DMS79 (cell line): Measurements from ENCODE around the gene ANKZF1.
A peak's percentile ranks its signal among the peaks of the same experiment; 100 is the strongest.

Experiments used
- DNase-seq: peaks from one replicate; lab custom pipeline; 2025; lab: John Stamatoyannopoulos, UW

Gene ANKZF1

GRCh38 chr2:219223831-219224610 lies 5.6 kb upstream of the ANKZF1 start:
- DNase-seq = no peak

- no peak for DNase-seq
These were observed 4.3 kb upstream of the ANKZF1 start for GRCh38 chr2:219225350-219225749.

GRCh38 chr2:219228041-219228910 lies 1.3 kb upstream of the ANKZF1 start:
- DNase-seq = no peak

- no peak for DNase-seq
These were observed 698 bp upstream of the ANKZF1 start for GRCh38 chr2:219228911-219229304.

- no peak for DNase-seq
These were observed 494 bp downstream of the ANKZF1 start for GRCh38 chr2:219230059-219230540.

GRCh38 chr2:219234331-219234730 lies 4.7 kb downstream of the ANKZF1 start:
- DNase-seq = no peak

GRCh38 chr2:219243291-219243761 lies 13.7 kb downstream of the ANKZF1 start:
- no peak for DNase-seq

GRCh38 chr2:219244789-219245147 lies 15.2 kb downstream of the ANKZF1 start:
- no peak for DNase-seq

- DNase-seq = peak; percentile 65
These were observed 15.7 kb downstream of the ANKZF1 start, which contains the start of the genes GLB1L and STK16 for GRCh38 chr2:219245148-219245898. Gene GLB1L (minus strand): TSS chr2:219245444. CDS start chr2:219243573, 1,871 bp downstream. Gene STK16 (plus strand): TSS chr2:219245479. CDS start chr2:219246000, 521 bp downstream.

- DNase-seq = no peak
These were observed 16.3 kb downstream of the ANKZF1 start for GRCh38 chr2:219245899-219246230.

GRCh38 chr2:219246559-219246958 lies 17.0 kb downstream of the ANKZF1 start:
- no peak for DNase-seq

- no peak for DNase-seq
These were observed 18.4 kb downstream of the ANKZF1 start for GRCh38 chr2:219247678-219248642.

- DNase-seq = no peak
These were observed 19.2 kb downstream of the ANKZF1 start for GRCh38 chr2:219248845-219249202.

- no peak for DNase-seq
These were observed 19.8 kb downstream of the ANKZF1 start for GRCh38 chr2:219249203-219249980.

- DNase-seq = no peak
These were observed 20.6 kb downstream of the ANKZF1 start for GRCh38 chr2:219250049-219250781.

- no peak for DNase-seq
These were observed 22.1 kb downstream of the ANKZF1 start for GRCh38 chr2:219251656-219252055.

GRCh38 chr2:219252084-219252483 lies 22.5 kb downstream of the ANKZF1 start:
- no peak for DNase-seq

GRCh38 chr2:219252570-219252899 lies 22.9 kb downstream of the ANKZF1 start:
- DNase-seq = no peak

- peak; percentile 34 for DNase-seq
These were observed 23.5 kb downstream of the ANKZF1 start, which contains the start of gene TUBA4B for GRCh38 chr2:219252900-219253752. Gene TUBA4B (plus strand): TSS chr2:219253243. CDS start chr2:219253408, 165 bp downstream.
